Lower lobe of right lung (tissue), 2 donors: ENCODE results near the gene TMEM132D. TPM values are rescaled to one million over a fixed set of nuclear protein-coding genes. Genes with fewer than 3 reads are reported as not detected.

ENCODE experiments used
- ATAC-seq, 2 donors: fragments of 200-7000 bp; cut with Tn5 transposase; one replicate each; pipeline ENCODE4 v1.9.1; 2020 to 2022; ENCODE audit warnings: mild to moderate bottlenecking in 2 of 2, moderate library complexity in 2 of 2
- DNase-seq: peaks from one replicate; pipeline ENCODE4 v3.0.0-alpha.2; 2020
- H3K27ac ChIP-seq: fragments of 200-600 bp; one replicate; pipeline ENCODE4 v1.8.0; 2022
- H3K27me3 ChIP-seq: fragments of 200-600 bp; one replicate; pipeline ENCODE4 v1.8.0; 2022; ENCODE audit warnings: low read depth
- H3K36me3 ChIP-seq: fragments of 200-600 bp; one replicate; pipeline ENCODE4 v1.8.0; 2022; ENCODE audit warnings: mild to moderate bottlenecking
- H3K4me1 ChIP-seq: fragments of 200-600 bp; one replicate; pipeline ENCODE4 v1.8.0; 2022
- H3K4me3 ChIP-seq: fragments of 200-600 bp; one replicate; pipeline ENCODE4 v1.8.0; 2022; ENCODE audit warnings: mild to moderate bottlenecking
- H3K9me3 ChIP-seq: fragments of 200-600 bp; one replicate; pipeline ENCODE4 v1.8.0; 2022
- intact Hi-C: fragments of 100-400 bp; cut with DNase I; formaldehyde crosslinking; loops from one replicate; pipeline ENCODE4 v1.11.0; 2022
- total RNA-seq: library from RNA; stranded (reverse); fragmentation: NEBNext Ultra II Directional; extraction: Animal tissue kit (Norgen Biotek cat#: 25700); gene quantifications from one replicate; pipeline ENCODE4 v1.2.1, GENCODE V29; 2021
- TF ChIP-seq, protein P1 (sequence below): fragments of 200-600 bp; IDR thresholded peaks from one replicate; pipeline ENCODE4 v1.8.0; 2022; ENCODE audit warnings: antibody characterized with exemption, mild to moderate bottlenecking
- donor health status: DM: no; HTN: yes; CAD: no; lungs with severe emphysema.

Gene TMEM132D
- total RNA-seq, 1 donor from 2014 or later, result 0.06 TPM

DNA sequence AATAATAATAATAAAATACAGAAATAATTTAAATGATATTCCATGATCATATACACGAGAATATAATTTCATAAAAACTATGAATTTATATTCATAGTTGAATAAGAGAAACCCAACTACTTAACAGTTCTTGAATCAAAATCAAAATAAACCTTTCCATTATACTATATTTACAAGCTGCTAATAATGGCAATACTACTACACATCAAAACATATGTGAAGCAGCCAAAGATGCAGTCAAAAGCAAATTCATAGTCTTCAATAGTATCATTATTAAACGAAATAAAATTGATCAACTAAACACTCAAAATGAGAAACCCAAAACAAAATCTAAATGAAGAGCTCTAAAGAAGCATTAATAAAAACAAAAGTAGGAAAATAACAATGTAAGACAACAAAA, 197.1 kb downstream of the TMEM132D start:
- Histone ChIP-seq H3K27ac (no peak overlapping the region), H3K4me3 (no peak overlapping the region), H3K27me3 (no peaks in the 10 kb centered on the region), H3K4me1 (no peaks in the 10 kb centered on the region), H3K9me3 (peaks cover 18% of the 10 kb centered on the region), H3K36me3 (no peaks in the 10 kb centered on the region)
- DNase-seq, result no peak
- intact Hi-C loops, result no loop called here
- TF ChIP-seq, protein P1, sequence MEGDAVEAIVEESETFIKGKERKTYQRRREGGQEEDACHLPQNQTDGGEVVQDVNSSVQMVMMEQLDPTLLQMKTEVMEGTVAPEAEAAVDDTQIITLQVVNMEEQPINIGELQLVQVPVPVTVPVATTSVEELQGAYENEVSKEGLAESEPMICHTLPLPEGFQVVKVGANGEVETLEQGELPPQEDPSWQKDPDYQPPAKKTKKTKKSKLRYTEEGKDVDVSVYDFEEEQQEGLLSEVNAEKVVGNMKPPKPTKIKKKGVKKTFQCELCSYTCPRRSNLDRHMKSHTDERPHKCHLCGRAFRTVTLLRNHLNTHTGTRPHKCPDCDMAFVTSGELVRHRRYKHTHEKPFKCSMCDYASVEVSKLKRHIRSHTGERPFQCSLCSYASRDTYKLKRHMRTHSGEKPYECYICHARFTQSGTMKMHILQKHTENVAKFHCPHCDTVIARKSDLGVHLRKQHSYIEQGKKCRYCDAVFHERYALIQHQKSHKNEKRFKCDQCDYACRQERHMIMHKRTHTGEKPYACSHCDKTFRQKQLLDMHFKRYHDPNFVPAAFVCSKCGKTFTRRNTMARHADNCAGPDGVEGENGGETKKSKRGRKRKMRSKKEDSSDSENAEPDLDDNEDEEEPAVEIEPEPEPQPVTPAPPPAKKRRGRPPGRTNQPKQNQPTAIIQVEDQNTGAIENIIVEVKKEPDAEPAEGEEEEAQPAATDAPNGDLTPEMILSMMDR, result no peak
- no peak for ATAC-seq

DNA sequence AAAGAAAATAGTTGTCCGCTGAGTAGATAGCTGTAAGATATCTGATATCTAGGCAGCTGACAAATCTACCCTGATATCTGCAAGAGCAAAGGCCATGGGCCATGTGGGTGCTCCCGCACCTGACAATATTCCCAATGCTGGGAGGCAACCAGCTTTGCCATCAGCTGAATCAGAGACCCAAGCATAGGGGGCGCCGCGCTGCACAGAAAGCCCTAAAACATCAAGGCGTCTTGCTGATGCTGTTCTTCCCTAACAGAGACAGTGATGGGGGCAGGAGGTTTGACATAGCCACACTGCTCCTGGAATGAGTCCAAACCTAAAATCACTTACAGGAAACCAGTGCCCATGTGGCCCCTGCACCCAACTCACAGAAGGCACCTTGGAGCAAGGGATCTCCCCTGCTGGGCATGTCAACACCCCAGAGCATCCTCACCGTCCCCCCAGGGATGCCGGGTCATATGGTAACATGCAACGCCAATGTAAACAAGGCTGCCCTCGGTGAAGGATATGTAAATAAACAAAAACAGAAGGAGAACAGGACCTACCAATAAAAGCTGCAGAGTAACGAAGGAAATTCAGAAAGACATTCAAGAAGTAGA, 199.5 kb downstream of the TMEM132D start:
- intact Hi-C loops, result no loop called here
- no peaks in the 10 kb centered on the region for H3K4me1 ChIP-seq
- no peak overlapping the region for H3K4me3 ChIP-seq
- no peaks in the 10 kb centered on the region for H3K36me3 ChIP-seq
- peaks cover 18% of the 10 kb centered on the region for H3K9me3 ChIP-seq
- H3K27ac ChIP-seq, result no peak overlapping the region
- TF ChIP-seq, protein P1, result no peak
- DNase-seq, result no peak
- H3K27me3 ChIP-seq, result no peaks in the 10 kb centered on the region
- no peak for ATAC-seq

DNA sequence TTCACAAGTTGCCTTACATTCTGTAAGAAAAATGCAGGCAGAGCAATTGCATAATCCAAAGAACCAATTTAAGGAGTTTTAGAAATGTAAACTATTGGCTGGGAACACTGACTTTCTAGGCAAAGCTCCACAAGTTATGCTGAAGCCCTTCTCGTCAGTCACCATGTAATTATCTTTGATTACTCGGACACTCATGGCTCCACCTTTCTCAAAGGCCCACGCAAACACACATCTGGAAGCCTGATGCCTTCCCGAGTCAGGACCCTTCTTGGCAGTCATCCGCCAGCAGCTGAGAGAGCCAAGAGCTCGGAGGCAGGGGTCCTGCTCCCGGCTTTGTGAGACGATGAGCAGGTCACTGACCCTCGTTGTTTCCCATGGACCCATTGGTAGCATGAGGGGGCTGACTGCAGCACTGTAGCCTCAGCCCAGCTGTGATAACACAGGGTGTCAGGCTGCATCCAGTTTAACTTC, 202.2 kb downstream of the TMEM132D start:
- Histone ChIP-seq H3K9me3 (peaks cover 9% of the 10 kb centered on the region), H3K27ac (no peak overlapping the region), H3K36me3 (no peaks in the 10 kb centered on the region), H3K27me3 (no peaks in the 10 kb centered on the region), H3K4me1 (no peaks in the 10 kb centered on the region), H3K4me3 (no peak overlapping the region)
- TF ChIP-seq, protein P1, result no peak
- intact Hi-C loops, result no loop called here
- DNase-seq (no peak), ATAC-seq (no peak)

DNA sequence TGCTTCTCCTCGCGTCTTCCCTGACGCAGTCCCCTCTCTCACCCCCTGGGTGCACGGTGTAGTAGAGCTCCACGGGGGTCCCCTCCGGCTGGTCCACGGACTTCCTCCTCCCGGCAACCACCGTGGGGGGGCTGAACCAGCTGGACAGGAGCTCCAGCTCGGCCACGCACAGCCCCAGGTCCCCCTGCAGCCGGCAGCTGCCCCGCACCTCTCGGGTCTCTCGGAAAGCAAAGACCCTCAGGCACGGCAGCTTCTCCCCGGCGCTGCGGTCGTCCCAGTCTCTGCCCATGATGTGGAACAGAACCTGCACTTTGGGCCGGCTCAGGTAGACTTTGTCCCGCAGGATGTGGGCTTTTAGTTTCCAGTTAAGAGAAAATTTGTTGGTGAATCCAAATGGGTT, 203.8 kb downstream of the TMEM132D start:
- Histone ChIP-seq H3K4me3 (no peak overlapping the region), H3K27me3 (no peaks in the 10 kb centered on the region), H3K36me3 (no peaks in the 10 kb centered on the region), H3K4me1 (no peaks in the 10 kb centered on the region), H3K9me3 (no peaks in the 10 kb centered on the region), H3K27ac (no peak overlapping the region)
- TF ChIP-seq, protein P1, result no peak
- peak in 1 of 2 donors; percentile 17 for ATAC-seq
- DNase-seq, result no peak
- intact Hi-C loops, result no loop called here

DNA sequence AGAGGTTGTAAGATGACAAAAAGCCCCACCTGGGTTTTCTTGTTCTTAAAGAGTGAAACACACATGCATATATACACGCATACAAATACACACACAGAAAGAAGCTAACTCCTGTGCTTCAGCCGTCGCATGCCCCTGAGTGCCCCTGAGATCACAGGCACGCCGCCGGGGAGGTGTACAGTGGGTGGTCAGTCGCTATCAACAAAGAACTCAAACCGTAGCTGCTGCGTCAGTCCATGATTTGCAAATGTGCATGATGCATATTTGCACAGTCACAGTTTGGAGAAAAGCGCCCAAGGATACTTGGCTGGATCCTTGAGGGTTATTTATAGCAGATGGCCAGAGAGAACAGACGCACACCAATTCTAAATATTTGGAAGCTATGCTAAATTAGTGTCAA, 206.9 kb downstream of the TMEM132D start:
- intact Hi-C loops, result no loop called here

More for the DNA sequence above, 206.9 kb downstream of the TMEM132D start:
- no peak for DNase-seq
- Histone ChIP-seq H3K27ac (no peak overlapping the region), H3K4me1 (no peaks in the 10 kb centered on the region), H3K36me3 (no peaks in the 10 kb centered on the region), H3K4me3 (no peak overlapping the region), H3K27me3 (no peaks in the 10 kb centered on the region), H3K9me3 (no peaks in the 10 kb centered on the region)
- peak; percentile 70 to 88 for ATAC-seq
- TF ChIP-seq, protein P1, result no peak
